Fibroblast of the conjunctiva (primary cell): ENCODE measurements around the gene KIF27.
"Not testable (repeated sequence)": the region's sequence is repeated elsewhere in the genome, so short reads cannot be mapped to it uniquely, and the experiment has no call there.

ENCODE experiments used
- DNase-seq: peaks from one replicate; pipeline ENCODE4 v3.0.0-alpha.2; 2010; ENCODE audit warnings: low read depth

Gene KIF27, protein sequence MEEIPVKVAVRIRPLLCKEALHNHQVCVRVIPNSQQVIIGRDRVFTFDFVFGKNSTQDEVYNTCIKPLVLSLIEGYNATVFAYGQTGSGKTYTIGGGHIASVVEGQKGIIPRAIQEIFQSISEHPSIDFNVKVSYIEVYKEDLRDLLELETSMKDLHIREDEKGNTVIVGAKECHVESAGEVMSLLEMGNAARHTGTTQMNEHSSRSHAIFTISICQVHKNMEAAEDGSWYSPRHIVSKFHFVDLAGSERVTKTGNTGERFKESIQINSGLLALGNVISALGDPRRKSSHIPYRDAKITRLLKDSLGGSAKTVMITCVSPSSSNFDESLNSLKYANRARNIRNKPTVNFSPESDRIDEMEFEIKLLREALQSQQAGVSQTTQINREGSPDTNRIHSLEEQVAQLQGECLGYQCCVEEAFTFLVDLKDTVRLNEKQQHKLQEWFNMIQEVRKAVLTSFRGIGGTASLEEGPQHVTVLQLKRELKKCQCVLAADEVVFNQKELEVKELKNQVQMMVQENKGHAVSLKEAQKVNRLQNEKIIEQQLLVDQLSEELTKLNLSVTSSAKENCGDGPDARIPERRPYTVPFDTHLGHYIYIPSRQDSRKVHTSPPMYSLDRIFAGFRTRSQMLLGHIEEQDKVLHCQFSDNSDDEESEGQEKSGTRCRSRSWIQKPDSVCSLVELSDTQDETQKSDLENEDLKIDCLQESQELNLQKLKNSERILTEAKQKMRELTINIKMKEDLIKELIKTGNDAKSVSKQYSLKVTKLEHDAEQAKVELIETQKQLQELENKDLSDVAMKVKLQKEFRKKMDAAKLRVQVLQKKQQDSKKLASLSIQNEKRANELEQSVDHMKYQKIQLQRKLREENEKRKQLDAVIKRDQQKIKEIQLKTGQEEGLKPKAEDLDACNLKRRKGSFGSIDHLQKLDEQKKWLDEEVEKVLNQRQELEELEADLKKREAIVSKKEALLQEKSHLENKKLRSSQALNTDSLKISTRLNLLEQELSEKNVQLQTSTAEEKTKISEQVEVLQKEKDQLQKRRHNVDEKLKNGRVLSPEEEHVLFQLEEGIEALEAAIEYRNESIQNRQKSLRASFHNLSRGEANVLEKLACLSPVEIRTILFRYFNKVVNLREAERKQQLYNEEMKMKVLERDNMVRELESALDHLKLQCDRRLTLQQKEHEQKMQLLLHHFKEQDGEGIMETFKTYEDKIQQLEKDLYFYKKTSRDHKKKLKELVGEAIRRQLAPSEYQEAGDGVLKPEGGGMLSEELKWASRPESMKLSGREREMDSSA (N-terminal part only)

DNA sequence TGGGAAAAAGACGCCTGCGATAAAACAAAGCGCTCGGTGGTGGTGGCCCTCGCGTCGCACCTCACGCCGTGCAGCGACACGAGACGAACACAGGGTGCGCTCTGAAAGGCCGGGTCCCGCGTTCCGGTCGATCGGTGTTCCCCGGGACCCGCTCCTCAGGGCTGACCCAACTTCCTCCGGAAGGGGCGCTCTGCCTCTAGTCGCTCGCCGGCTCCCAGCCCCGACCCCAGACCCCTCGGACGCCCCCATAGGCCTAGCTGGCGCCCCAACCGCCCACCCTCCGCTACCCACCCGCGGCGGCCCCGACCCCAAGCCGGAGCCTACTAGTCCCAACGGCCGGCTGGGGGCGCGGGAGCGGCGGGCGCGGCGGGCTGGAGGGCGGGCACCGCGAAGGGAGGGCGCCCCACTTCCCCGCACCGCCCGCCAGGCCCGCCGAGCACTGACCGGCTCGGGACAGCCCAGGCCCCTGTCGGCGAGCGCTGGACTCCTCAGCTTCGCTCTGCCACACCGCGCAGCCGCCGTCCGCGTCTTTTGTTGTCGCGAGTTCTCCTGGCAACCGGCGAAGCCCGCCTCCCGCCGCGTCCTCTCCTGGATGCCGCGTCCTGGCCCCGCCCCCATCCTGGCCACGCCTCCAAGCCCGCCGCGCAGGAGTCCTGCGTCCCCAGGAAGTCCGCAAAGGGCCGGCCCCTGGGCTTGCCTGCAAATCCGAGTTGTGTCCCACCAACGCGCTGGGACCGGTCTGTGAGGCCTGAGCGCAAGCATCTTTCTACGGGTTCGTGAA, at the start of gene KIF27:
TSS of gene KIF27 (minus strand) at position 506 of the 781 bp plus-strand sequence. CDS start 5,841 bp downstream, outside the sequence.
- DNase-seq = peak; percentile 95

DNA sequence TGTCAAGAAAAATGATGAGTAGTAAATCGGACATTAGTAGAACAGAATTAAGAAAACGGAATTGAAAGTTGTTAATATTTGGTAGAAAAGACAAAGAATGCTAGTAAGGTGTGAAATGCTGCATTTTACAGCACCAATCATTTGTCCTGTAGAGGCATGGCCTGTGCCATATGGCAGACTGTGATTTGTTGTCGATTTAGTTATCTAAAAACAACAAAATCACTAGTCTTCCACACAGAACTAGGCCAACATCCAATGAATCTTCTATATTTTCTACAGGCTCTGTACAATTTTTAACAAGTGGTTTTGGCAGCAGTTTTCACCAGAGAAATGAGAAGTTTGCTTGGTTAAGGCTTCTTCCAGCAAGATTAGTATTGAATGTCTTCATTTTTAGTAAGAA, 48.4 kb upstream of the KIF27 start:
- DNase-seq = no peak

DNA sequence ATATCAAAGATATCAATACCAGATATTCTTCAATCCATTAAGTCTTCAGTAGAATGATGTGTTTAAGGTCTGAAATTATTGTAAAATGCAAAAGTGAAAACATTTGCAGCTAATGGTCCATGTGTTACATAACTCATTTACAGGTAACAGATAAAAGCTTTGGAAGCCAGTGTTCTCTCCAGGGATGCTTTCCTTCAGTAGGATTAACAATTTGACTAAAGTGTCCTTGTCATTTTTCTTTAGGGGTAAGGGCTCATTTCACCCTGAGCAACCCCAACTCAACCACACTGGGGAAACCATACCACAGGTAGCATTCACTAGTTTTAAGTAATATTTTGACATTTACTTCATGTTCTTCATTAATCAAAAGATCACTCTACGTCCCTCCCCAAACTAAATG, 45.8 kb upstream of the KIF27 start:
- no peak for DNase-seq

DNA sequence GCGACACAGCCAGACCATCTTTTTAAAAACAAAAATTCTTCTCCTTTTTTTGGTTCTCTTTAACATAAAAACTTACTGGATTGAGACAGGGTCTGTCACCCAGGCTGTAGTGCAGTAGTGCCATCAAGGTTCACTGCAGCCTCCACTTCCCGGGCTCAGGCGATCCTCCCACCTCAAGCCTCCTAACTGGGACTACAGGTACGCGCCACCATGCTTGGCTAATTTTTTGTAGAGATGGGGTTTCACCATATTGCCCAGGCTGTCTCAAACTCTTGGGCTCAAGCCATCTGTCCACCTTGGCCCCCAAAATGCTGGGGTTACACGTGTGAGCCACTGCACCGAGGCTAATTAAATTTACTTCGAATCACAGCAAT, 45.0 kb upstream of the KIF27 start:
- DNase-seq = no peak

DNA sequence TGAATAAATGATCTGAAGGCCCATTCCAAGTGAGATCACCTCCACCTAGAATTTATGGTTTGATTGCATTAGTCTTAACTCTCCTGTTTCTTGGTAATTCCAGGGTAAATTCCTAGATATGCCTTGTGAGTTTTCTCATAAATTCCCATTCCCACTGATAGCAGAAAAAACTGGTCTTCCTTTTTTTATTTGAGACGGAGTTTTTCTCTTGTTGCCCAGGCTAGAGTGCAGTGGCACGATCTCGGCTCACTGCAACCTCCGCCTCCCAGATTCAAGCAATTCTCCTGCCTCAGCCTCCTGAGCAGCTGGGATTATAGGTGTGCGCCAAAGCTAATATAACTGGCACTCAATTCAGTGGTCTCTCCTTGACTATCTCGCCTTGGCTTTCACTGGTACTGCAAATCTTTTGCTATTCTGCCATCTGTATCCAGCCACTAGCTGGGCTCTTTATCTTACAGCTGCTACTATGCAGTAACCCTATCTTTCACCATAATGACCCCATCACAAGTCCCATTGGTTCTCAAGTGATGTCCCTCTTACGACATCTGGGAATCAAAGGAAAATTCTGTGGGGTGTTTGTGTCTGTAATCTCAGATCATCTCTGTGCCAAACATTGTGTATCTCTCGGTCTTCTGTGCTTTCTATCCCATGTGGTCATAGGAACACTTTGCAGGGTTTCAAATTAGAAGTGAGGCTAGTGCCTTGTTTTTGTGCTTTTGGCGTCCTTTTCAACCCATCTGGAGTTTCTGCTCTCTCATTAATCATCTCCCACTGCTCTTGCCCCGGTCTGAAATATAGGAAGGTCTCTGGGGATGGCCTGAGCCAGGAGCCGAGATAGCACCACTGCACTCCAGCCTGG, 44.3 kb upstream of the KIF27 start:
- no peak for DNase-seq

DNA sequence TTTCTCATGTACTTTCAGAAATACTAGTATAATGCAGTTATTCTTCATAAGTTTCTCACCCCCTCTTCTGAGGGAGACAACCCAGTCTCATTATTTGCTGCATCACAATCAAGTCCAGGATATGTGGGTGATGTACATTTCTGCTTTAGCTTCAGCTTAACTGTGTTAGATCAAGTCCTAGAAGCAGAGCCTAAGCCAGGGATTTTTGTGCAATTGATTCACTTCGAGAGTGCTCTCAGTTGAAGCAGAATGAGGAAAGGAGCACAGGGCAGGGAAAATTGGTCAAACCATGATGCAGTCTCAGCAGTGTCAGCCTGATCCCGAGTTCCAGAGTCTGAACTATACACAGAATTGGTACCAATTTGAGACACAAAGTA, 43.7 kb upstream of the KIF27 start:
- DNase-seq = no peak

DNA sequence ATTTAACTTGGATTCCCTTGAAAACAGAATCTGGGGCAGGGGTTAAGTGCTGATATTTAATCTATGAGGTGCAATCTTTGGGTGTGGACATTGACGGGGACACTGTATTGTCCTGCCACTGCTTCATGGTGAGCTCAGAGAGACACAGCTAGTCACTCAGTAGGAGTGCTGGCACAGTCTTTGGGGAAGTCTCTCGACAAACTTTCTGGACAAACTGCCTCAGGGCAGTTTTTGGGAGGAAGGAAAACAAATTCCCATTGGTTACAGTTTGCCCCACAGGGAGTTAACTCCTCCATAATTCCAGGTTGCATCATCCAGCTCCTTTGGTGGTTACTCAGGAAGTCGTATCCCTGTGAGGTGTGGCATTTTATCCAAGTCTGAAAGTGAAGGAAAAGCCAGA, 40.9 kb upstream of the KIF27 start:
- DNase-seq = no peak

DNA sequence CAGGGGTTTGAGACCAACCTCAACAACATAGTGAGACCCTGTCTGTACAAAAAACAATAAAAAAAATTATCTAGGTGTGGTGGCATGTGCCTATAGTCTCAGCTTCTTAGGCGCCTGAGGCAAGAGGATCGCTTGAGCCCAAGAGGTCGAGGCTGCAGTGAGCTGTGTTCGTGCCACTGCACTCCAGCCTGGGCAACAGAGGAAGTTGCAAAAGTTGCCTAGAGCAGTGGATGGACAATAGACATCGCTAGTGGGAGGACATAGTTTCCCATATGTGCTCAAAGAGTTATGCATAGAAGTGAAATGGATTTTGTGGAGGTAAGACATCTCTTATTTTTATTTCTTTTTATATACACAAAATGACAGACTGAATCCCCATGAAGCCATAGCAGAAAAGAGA, 39.8 kb upstream of the KIF27 start:
- no peak for DNase-seq

DNA sequence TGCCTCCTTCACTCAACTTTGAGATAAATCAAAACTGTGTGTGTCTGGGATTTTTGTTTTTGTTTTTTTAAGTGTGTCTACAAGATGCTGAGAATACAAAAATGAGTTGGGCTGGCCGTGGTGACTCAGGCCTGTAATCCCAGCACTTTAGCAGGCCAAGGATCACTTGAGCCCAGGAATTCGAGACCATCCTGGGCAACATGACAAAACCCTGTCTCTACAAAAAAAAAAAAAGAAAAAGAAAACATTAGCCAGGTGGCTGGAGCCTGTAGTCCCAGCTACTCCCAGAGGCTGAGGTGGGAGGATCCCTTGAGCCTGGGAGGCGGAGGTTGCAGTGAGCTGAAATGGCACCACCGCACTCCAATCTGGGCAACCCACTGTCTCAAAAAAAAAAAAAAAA, 37.8 kb upstream of the KIF27 start:
- peak; percentile 86 for DNase-seq

DNA sequence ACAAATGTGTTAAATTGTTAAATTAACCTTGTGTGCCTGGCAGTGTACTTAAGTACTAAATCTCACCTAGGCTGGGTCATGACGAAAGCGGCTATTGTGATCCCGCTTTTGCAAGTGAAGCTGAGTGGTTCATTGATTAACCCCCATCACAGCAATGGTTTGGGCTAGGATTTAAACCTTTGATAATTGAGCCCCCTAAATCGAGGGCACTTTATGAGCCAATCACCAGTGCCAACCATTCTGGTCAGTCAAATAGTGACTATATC, 35.9 kb upstream of the KIF27 start:
- no peak for DNase-seq

DNA sequence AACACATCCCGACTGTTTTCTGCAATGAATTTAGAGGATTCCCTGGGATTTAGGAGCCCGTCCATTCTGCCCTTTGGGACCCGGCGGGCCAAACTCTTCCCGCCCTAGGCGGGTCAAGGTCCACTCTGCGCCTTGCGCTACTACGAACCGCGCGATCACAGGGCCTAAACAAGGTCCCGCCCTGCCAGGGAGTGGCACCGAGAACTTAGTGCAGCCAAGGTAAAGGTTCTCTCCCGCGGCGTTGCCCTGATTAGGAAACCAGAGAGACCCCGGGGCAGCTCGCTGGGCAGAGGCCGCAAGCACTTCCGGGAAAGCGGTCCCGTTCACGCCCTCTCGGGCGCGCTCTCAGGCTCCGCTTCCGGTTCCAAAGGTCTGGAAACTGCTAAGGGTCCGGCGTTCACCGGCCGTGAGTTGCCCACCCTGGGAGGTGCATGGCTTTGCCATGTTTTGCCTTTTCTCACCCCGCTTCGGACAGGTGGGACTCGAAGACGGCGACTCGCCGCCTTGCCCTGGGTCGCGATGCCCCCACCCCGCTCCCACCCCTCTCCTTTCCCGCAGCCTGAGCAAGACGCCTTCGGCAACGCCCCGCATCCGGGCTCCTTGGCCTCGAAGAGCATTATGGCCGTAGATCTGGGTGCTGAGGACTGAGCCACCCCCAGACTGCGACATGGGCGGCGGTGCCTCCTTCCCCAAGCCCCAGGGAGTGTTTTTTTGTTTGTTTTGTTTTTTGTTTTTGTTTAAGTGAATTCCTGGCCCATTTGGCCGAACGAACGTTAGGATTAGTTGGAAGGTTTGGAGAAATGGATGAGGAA, 35.4 kb upstream of the KIF27 start:
- no peak for DNase-seq

DNA sequence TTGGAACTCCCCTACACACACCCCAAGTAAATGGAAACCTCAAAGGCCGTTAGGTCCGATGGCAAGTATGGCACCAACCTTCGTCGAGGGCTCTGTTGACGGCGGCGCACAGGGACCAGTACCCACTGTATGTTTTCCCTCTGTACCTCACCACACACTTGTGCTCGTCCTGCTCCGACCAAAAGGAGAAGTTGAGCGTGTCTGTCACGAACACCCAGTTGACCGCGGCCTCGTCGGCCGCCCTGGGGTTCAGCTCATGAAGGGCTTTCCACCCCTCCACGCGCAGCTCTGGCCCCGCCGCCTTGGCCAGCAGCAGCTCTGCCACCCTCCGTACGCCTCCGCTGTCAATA, 34.8 kb upstream of the KIF27 start:
- DNase-seq = no peak

DNA sequence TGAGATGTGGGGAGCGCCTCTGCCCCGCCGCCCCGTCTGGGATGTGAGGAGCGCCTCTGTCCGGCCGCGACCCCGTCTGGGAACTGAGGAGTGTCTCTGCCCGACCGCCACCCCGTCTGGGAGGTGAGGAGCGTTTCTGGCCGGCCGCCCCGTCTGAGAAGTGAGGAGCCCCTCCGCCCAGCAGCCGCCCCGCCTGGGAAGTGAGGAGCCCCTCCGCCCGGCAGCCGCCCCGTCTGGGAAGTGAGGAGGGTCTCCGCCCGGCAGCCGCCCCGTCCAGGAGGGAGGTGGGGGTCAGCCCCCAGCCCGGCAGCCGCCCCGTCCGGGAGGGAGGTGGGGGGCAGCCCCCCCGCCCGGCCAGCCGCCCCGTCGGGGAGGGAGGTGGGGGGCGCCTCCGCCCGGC, 26.9 kb upstream of the KIF27 start:
- DNase-seq = not testable (repeated sequence)

DNA sequence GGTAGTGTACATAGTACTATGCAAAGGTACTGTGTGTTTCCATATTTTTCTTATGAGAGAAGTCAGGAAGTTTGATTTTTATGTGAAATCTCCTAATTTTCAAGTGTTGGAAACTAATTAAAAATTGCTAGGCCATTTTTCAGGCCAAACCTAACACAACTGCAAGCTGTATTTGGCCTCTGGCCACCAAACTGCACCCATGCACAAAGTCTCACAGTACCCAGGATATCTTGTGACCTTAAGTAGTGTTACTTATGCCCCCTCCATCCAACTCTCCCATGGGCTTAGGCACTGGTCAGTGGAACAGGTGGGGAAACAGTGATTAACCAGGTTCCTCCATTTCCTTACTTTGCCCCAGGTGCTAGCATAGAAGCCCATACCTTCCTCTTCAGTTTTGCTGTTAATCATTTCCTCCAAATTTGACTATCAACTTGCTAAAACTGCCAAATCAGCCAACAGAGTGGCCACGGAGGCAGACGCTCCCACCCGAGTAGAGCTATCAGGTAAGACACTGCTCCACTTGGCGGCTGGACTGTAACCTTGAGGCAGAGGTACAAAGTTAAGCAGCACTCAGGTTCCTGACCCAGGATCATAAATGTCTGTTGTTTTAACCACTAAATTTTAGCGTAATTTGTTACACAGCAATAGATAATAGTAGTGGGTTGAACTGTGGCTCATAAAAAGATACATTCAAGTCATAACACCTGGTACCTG, 19.5 kb upstream of the KIF27 start:
- no peak for DNase-seq

DNA sequence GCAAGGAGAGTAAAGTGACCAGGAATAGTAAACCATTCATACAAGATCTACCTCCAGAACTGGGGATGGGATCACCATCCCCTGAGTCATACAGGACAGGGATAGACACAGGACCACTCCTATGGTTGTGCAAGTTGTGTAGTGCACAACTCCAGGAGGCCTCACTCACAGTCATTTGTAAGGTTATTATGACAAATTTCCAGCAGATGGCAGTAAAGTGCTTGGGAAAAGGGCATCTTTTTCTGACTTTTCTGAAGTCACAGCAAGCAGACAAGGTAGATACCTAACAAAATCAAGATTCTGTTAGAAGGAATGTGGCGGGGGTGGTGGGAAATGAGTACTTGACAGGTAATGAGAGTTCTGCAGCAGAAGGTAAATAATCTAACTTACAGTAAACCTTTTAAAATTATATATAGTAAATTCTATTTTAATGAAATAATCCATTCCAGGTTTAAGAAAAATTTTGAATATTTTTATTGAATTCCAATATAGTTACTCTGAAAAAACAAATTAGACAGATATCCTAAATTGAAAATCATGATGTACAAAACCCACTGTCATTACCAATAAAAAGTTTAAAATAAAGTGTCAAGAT, 16.7 kb upstream of the KIF27 start:
- no peak for DNase-seq

DNA sequence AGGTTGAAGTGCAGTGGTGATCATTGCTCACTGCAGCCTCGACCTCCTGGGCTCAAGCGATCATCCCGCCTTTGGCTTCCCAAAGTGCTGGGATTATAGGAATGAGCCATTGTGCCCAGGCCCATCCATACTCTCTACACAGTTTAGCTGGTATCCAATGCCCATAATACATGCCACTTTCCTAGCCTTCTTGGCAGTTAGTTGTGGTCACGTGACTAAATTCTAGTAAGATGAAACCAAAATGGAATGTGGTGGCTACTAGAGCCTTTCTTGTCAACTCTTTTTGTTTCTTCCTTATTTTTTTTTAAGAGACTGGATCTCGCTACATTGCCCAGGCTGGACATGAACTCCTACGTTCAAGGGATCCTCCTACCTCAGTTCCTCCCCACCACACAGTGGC, 15.3 kb upstream of the KIF27 start:
- no peak for DNase-seq

DNA sequence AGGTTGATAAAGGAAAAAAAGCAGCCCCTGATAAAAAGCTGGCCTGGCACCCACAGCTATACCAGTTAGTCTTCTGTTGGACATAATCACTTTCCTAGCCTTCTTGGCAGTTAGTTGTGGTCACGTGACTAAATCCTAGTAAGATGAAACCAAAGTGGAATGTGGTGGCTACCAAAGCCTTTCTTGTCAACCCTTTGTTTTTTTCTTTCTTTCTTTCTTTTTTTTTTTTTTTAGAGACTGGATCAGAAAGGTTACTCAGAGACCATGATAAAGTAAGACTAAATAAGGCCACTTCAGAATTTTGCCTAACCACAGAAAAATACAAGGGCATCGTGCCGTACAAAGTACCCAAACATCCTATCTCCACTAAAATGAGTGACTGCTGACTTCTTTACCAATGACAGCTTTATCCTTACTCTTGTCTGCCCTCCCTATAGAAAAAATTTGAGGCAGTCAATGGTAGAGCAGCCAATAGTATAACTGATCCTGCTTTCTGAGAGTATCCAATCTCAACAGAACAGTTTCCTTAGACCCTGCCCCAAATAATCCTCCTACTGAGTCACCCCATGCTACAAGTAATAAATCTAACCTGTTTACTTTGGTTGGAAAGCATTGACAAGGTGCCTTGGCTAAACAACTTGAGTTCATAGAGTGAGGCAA, 14.2 kb upstream of the KIF27 start:
- peak; percentile 75 for DNase-seq

DNA sequence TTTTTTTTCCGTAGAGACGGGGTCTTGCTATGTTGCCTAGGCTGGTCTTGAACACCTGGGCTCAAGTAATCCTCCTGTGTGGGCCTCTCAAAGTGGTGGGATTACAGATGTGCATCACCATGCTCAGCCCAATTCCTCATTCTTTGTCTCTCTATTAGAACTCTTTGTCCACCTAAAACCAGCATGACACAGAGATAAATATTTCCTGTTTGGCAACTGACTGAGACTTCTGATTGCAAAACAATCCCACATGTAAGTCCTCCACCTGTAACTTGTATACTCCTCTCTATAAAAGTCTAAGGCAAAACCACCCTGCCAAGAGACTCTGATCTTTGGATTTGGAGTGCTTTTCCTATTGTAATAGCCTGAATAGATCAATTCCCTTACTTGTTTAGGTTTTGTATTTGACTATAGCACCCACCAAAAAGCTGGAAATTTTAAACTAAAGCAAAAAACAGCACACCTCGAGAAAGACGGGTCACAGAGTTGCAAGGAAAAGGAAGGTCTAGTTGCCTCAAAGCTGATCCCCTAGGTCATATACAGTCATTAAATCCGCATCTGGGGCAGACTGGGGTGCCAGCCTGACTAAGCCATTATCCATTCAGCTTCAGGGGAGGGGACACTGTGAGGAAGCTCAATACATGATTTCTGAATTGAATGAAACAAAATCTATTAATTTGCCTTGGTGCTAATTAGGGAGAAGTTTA, 13.5 kb upstream of the KIF27 start:
- DNase-seq = no peak
